GM18520 (cell line): ENCODE results near the gene LILRB1.
"Not testable (repeated sequence)": the region's sequence is repeated elsewhere in the genome, so short reads cannot be mapped to it uniquely, and the experiment has no call there.

Experiments used
- ATAC-seq: cut with Tn5 transposase; IDR thresholded peaks from one replicate; pipeline ENCODE4 v1.9.1; 2021; ENCODE audit not compliant: unreplicated experiment

LILRB1 gene

DNA sequence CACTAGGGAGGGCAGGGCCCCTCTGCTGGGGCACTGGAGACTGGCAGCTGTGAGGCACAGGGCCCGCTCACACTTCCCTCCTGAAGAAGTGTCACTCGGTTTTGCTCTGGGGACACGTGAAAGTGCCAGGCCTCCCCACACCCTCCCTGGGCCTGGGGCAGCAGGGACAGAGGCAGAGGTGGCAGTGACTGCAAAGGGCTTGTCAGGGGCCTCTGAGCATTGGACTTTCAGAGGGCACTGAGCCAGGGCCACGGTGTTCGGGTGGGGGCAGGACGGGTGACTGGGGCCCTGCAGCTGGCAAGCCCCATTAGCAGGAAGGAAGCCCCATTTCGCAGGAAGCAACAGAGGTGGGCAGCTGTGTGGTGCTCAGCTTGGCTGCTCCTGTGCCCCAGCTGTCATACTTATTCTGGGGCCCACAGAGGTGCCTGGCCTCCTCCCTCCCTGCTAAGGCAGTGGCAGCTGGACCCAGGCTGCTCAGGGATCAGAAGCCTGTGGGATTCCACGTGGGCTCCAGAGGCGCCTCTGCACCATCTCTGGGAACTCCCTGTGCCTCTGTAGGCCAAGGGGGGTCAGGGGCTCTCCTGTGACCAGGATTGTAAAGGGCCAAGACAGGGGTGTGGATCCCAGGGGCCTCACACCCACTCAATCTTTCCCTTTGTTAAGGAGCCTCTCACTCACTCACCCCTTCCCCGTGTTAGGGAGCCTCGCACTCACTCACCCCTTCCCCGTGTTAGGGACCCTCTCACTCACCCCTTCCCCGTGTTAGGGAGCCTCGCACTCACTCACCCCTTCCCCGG is 5.2 kb upstream of the LILRB1 start:
- not testable (repeated sequence) for ATAC-seq

DNA sequence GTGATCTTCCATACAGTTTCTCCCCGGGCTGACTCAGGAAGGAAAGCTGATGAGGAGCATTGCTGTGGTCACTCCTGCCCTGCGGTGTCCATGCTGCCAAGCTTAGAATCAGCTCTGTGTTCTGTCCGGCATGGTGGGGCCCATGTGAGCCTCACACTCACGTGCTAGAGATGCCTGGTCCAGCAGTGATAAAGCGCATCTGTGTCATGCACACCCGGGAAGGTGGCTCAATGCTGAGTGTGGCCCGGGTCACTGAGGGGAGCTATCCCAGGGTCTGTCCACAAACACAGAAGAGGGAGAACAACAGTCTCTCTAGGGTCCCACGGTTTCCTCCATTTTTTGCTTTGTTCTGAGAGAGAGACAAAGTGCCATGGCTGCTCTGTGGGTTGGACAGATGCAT is 3.5 kb upstream of the LILRB1 start:
- no peak for ATAC-seq

DNA sequence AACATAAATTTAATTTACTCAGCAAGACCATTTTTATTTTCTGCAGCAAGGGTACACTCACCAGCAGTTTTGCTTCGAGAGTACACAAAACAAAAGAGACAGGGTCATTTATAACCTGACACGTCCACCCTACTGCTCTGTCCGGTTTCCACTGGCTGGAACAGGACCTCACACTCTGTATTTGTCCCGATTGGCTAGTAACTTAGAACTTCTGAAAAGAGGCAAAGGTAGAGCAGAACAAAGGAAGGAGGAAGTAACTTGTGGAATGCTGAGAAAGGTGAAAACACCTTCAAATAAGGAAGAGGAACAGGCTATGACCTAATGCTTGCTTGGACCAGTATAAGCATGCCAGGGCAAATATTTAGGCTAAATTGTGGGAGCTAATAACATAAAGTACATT is 2.4 kb upstream of the LILRB1 start:
- ATAC-seq = not testable (repeated sequence)

DNA sequence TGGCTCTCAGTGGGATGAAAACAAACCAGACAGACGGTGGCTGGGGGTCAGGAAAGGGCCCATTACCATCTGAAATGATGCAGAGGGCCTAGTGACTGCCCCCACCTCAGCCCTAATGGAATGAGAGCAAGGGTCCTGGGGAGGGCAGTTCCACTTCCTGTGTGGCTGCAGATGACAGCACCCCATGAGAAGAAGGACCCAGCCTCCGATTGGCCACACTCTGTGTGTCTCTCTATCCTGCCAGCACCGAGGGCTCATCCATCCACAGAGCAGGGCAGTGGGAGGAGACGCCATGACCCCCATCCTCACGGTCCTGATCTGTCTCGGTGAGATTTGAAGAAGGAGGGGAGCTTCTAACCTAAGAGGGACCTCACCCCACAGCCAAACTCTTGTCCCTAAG is 498 bp downstream of the LILRB1 start:
- no peak for ATAC-seq

- not testable (repeated sequence) for ATAC-seq
Observed at GRCh38 chr19:54631489-54632337, 1.4 kb downstream of the LILRB1 start.

GRCh38 chr19:54632517-54632916 is 2.2 kb downstream of the LILRB1 start:
- ATAC-seq = not testable (repeated sequence)

GRCh38 chr19:54633401-54633800 is 3.1 kb downstream of the LILRB1 start:
- no peak for ATAC-seq

GRCh38 chr19:54636081-54636480 is 5.8 kb downstream of the LILRB1 start:
- ATAC-seq = not testable (repeated sequence)

DNA sequence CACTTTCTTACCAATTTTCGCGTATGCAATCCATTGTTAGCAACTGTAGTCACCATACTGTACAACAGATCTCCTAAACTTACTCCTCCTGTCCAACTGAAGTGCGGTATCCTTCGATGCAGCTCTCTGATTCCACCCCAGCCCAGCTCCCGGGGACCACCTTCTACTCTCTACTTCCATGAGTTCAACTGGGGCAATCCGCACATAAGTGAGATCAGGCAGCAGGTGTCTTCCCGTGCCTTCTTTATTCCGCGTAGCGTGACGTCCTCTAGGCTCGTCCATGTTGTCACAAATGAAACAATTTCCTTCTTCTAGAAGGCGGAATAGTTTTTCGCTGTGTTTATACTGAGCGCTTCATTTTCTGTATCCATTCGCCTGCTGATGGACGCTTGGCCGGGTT is 8.4 kb downstream of the LILRB1 start:
- no peak for ATAC-seq

DNA sequence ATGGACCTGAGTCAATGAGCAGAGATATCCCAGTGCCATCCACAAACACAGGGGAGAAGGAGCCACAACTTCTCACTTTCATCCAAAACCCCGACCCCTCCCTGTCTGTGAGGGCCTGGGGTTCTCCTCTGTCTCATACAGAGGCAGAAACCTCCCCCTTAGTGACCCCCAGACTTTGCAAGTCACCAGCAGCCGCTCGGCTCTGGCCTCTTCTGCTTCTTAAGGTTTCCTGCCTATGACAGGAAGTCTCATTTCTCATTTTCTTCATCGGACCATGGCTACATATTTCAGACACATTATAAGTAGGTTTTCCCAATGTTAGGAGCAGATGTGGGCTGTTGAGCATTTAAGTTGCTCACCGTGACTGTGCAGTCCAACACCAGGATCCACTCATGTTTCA is 12.7 kb downstream of the LILRB1 start:
- not testable (repeated sequence) for ATAC-seq

DNA sequence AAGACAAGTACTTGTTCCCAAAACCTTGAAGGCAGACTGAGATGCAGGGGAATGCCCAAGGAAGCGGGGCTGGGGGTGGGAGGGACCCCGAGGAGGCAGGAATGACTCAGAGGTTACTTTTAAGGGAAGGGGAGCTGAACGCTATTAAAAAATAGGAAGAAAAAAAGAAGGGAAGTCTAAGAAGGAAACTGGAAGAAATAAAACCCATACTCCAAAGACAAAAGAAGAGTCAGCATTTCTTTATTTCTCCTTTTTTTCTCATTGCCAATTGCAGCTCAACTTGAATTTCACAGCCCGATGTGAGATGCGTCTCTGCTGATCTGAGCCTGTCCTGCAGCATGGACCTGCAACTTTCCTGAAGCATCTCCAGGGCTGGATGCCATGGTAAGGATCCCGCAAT is 13.3 kb downstream of the LILRB1 start:
- not testable (repeated sequence) for ATAC-seq

- no peak for ATAC-seq
Observed at GRCh38 chr19:54644056-54644455, 13.8 kb downstream of the LILRB1 start.

DNA sequence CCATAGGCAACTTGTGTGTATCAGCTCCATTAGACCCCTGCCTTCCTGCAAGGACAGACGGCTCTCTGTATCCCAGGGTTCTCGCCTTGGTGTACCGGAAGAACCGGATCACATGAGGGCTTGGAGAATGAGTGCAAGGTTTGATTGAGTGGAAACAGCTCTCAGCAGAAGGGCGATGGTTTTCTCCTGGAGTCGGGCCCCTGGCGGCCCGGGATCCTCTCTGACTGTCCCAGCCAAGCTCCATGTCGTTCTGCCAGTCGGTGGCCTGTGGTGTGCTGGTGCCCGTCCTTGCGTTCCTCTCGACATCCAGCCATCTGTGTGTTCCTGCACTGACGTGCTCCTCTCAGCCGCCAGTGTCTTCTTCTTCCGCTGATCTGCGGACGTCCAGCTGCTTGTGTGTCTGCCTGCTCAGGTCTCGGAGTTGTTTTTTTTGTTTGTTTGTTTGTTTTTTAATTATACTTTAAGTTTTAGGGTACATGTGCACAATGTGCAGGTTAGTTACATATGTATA is 16.1 kb downstream of the LILRB1 start:
- ATAC-seq = no peak

- no peak for ATAC-seq
Observed at GRCh38 chr19:54648129-54648528, 17.8 kb downstream of the LILRB1 start.

DNA sequence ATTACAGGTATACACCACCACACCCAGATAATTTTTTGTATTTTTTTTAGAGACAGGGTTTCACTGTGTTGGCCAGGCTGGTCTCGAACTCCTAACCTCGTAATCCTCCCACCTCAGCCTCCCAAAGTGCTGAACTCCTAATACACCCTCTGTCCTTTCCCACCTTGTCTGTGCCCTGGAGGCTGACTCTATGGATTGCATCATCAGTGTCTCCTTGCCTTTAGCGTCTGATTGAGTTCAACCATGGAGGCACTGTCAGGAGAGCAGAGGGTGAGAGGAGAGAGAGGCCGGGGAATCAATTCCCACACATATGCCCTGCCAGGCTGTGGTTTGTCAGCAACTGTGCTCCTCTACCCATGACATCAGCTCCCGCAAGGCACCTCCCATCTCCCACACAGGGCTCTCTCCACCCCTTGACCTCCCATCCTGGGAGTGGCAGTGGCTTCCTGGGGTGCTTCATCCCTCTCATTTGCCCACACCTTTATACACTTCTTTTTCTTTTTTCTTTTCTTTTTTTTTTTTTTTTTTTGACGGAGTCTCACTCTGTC is 19.9 kb downstream of the LILRB1 start:
- no peak for ATAC-seq

GRCh38 chr19:54653181-54653809 is 23.0 kb downstream of the LILRB1 start:
- ATAC-seq = no peak

GRCh38 chr19:54654447-54655321 is 24.4 kb downstream of the LILRB1 start:
- ATAC-seq = no peak

DNA sequence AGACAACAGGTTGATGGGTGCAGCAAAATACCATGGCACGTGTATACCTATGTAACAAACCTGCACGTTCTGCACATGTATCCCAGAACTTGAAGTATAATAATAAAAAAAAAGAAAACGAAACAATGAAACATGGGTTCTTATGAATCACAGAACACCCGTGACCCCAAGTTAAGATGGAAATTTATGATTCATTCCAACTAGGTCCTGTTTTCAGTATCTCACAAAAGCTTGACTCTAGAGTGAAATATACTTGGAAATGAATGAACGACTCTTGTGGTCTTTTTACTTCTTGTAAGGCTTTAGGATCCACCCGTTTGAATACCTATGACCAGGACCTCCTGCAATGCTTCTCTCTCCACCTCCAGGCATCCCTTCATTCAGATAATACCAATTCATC is 29.0 kb downstream of the LILRB1 start:
- ATAC-seq = no peak

GRCh38 chr19:54660306-54660705 is 30.0 kb downstream of the LILRB1 start:
- no peak for ATAC-seq

GRCh38 chr19:54660964-54661363 is 30.7 kb downstream of the LILRB1 start:
- no peak for ATAC-seq
